ENCODE data around the gene CCDC91. TPM values are rescaled to one million over a fixed set of nuclear protein-coding genes. Genes with fewer than 3 reads are reported as not detected.

CCDC91 gene
- polyA plus RNA-seq, 3 donors = 9.4 to 21.0 (median 18.3) TPM

DNA sequence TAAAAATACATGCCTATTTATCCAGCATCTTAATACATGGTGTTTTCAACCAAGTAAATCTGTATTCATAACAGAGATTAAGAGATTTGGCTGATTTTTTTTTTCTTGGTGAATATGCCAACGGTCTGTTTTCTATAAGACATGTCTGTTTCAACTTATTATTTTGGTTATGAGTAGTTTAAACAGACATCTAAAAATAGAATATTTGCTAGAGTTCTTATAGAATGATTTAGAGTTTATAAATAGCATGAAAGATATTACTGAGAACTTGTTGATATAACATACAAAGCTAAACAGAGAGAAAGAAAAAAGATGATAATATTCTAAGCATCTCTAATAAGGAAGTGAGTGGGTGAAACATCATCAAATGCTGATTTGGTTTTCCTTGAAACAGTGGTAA lies 199.9 kb downstream of the CCDC91 start:
- WGBS, 3 donors = 57 to 82% (median 74%) methylated on average over 1 of the region's 1 CpG
- no peak overlapping the region for H3K27ac ChIP-seq (ENCODE audit: low read depth, low read length)

DNA sequence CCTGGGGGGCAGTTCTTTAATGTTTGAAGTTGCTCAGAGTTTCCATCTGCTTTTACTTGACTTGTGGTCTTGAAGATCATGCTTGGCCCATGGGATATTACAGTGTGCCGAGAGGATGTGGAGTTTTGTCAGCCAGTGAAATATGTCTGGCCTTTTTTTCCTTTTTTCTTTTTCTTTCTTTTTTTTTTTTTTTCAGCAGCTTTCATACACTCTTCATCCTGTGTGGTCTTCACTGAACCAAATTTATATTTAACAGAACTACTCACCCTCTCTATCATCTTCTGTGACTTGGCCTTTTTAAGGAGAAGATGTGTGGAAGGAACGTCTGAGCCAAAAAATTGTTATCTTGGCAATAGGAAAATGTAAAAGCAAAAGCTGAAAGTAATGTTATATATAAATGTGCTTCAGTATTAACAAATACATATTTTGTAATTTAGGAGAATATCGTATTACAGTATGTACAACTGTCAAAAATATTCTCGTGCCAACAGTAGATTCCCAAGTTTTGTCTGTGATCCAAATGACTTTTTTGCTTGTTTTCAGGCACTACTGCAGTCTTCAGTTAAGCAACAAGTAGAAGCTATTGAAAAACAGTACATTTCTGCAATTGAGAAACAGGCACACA lies 200.6 kb downstream of the CCDC91 start:
- no peak overlapping the region for H3K27ac ChIP-seq (ENCODE audit: low read depth, low read length)
- WGBS, 3 donors = 53 to 76% (median 60%) methylated on average over 4 of the region's 4 CpGs

DNA sequence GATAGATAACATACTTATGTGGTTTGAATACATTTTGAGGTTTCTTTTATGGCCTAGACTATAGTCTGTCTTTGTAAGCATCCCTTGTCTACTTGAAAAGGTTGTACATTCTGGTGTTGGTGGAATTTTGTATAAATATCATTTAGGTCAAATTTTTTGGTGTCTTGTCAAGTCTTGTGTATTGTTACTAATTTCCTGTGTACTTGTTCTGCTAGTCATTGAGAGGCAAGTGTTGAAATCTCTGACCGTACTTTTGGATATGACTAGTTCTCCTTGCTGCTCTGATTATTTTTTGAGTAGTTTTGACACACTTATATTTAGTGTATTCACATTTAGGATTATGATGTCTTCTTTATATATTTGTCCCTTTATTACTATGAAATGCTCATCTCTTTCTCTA lies 219.6 kb downstream of the CCDC91 start:
- no peak overlapping the region for H3K27ac ChIP-seq (ENCODE audit: low read depth, low read length)
- WGBS, 3 donors = 74 to 100% (median 75%) methylated on average over 1 of the region's 1 CpG

DNA sequence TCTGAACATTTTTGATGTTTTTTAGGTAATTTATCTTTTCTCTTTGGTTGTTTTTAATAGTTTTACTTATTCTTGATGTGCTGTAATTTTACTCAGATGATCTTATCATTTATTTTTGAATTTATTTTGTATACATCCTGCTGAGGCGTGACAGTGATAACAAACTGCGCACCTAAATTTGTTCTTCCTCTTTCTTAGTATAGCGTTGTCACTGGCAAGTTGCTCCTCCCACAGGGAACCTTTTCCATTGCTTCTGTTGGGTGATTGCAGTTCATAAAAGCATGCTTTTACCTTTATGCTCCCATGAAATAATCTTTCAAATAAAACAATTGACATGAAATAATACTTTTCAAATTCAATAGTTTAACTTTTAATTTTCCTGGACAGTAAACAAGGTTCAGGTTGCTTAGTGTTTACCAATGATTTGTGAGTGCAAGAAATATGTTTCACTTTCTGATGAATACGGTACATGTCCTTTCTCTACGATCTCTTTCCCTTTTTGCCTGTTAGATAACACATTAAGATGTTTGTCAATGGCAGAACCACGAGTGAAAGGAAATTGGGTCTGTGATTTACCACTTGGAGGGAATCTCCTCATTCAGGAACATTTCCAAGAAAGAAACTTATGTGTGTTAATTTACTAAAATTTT lies 223.3 kb downstream of the CCDC91 start:
- no peak overlapping the region for H3K27ac ChIP-seq (ENCODE audit: low read depth, low read length)
- 84 to 94% (median 86%) methylated on average over 6 of the region's 6 CpGs for WGBS, 3 donors

DNA sequence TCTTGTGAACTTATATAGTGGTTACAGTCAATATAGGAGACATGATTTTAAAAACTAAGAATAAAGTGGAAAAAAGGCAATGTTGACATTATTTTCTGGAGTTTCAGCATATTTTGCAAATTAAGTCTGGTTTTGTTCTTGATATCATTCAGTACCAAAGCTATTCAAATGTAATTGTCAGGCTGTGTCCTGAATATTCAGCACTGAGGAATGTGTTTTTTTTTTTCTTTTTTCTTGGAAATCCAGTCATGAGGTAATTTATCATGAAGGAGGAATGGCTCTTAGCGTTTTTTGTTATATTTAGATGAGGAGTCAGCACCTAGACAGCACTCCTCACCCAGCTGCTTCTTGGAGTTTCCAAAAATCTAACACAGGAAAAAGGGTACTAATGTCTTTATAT lies 225.5 kb downstream of the CCDC91 start:
- WGBS, 3 donors = 41 to 52% (median 42%) methylated on average over 1 of the region's 1 CpG
- H3K27ac ChIP-seq (ENCODE audit: low read depth, low read length) = no peak overlapping the region

DNA sequence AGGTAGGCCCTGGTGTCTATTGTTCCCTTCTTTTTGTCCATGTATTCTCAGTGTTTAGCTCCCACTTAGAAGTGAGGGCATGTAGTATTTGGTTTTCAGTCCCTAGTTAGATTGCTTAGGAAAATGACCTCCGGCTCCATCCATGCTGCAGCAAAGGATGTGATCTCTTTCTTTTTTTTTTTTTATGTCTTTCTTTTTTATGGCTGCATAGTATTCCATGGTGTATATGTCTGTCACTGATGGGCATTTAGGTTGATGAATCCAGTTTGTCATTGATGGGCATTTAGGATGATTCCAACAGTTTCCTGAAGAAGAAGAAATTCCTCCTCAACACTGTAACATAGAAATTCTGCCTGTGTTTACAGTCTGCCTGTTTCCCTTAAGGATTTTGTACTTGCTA lies 231.1 kb downstream of the CCDC91 start:
- no peak overlapping the region for H3K27ac ChIP-seq (ENCODE audit: low read depth, low read length)
- WGBS, 3 donors = 94 to 100% (median 100%) methylated on average over 1 of the region's 1 CpG

DNA sequence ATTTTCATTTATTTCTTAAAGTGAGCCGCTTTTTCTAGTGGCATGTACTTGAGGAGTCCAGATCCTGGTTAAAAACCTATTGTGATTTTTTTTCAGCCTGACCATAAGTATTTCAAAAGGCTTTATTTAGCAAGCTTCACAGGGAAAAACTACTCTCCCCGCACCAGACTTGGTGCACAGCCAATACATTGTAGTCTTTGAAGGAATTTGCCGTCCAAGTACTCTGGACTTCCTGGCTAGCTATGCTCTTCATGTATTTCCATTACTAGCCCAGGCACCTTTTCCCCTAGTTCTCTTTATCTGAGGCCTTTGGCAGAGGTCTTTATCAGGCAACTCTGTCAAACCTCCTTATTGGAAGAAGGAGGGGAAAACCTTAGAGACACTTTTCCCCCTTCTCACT lies 234.7 kb downstream of the CCDC91 start:
- WGBS, 3 donors = 46 to 58% (median 53%) methylated on average over 3 of the region's 3 CpGs
- H3K27ac ChIP-seq (ENCODE audit: low read depth, low read length) = no peak overlapping the region

DNA sequence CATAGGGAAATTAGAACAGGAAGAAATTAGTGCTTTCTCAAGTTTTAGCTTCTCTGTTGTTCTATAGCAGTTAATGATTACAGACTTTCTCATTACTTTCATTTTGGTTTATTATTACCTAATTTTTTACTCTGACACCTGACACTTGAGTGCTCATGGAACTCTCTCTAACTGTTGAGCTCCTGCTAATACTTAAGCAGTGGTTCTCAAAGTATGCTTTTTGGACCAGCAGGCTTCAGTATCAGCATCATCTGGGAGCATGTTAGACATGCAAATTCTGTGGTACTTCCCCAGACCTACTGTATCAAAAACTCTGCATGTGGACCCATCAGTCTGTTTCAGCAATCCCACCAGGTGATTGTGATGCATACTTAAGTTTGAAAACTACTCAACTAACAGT lies 235.3 kb downstream of the CCDC91 start:
- no peak overlapping the region for H3K27ac ChIP-seq (ENCODE audit: low read depth, low read length)

DNA sequence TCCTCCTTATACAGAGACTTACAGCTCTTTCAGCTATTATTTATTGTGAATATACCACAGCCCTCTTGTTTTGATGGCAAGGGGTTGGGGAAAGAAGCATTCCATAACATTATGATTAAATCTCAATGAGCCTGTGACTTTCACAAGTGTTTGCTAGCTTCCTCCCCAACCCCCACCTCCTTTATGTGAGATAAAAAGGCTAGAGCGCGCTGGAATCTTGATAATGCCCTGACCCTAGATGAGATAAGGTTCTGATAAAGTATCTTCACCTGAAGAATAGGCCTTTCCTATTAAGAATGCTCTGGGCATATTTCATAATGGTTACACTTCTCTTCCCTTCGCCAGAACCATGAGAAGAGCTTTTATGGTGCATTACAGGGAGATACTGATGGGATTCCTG lies 236.8 kb downstream of the CCDC91 start:
- no peak overlapping the region for H3K27ac ChIP-seq (ENCODE audit: low read depth, low read length)
- 91 to 96% (median 92%) methylated on average over 3 of the region's 3 CpGs for WGBS, 3 donors

DNA sequence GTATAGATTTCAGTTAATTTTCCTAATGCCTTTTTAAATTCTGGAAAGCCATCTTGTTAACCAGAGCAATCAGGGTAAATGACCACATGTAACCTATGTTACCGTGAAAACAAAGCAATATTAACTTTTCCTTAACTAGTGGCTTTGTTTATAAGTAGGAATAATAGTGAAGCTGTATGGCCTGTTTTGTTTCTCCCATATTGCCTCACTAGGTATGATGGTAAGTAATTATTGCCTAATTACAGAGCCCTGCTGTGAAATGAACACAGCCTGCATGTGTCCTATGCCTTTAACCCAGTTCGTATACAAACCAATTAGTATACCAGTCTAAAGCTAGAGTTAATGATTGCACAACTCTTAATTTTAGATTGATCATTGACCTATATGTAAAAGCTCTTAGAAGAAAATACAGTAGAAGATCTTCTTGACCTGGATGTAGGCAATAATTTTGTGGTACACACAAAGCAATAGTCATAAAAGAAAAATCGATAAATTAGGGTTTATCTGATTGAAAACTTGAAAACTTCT lies 249.9 kb downstream of the CCDC91 start:
- 78 to 97% (median 94%) methylated on average over 3 of the region's 3 CpGs for WGBS, 3 donors

DNA sequence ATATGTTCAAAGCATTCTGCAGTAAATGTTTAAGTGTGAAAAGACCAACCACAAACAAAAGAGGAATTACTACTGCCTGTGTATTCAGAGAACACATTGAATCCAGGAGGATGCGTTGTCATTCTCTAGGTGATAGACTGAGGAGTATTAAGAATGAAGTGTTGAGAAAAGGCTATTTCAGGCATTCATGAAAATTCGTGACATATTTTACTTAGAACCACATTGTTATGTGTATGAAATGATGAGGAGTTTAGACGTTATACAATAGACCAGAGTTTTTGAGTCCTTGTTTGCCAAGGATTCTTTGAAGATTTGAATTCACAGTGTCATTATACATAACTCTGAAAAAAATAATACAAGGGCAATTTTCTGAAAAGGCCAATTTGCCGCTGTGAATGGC lies 251.8 kb downstream of the CCDC91 start:
- 94 to 95% (median 95%) methylated on average over 4 of the region's 4 CpGs for WGBS, 3 donors
- H3K27ac ChIP-seq (ENCODE audit: low read depth, low read length) = no peak overlapping the region

More for the DNA sequence above, 249.9 kb downstream of the CCDC91 start:
- H3K27ac ChIP-seq (ENCODE audit: low read depth, low read length) = no peak overlapping the region

DNA sequence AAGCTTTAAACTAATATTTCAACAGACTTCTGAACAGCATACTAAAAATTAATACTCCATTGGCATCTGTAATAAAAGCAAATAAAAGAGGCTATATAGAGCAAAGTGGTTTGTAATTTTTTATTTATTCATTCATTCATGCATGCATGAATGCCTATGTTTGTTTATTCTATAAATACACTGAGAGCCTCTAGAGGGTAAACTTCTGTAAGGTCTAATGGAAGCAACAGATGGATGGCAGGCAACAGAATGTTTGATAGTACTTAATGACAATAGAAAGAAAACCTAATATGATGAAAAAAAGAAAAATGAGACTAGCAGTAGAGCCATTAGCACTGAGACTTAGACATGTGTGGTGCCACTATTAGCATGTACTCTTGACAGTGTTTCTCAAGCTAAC lies 253.1 kb downstream of the CCDC91 start:
- H3K27ac ChIP-seq (ENCODE audit: low read depth, low read length) = no peak overlapping the region

DNA sequence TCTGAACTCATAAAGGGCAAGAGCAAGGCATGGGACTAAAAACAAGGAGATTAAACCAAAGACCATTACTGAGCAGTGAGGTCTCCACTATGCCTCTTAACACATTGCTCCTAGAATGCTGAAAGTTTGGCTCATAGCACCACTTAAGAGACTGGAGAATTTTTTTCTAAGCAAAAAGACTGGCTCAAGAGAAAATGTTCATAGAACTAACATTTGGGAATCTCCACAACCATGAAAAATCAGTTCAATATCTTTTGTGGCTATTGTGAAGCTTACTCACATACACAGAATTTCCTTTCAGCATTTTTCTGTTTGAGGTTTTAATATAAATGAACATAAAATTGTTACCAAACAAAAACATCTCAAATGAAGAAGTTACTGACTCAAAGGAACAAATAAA lies 255.8 kb downstream of the CCDC91 start:
- no peak overlapping the region for H3K27ac ChIP-seq (ENCODE audit: low read depth, low read length)

DNA sequence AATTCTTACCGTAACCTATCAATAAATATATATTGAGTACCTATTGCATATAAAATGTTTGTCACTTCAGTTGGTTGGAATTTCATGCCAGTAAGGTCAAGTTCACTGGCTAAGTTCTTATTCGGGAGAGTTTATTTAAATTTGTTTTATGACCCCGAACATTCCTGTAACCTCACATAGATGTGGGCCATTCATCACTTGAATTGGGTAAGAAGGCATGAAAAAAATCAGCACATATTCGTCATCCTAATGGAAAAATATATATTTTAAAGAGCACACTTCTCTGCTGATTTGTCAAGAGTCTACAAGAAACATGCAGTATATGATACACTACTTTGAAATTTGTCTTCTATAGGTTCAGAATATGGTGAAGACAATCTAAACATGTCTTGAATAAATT lies 263.4 kb downstream of the CCDC91 start:
- WGBS, 3 donors = 88 to 94% (median 88%) methylated on average over 4 of the region's 4 CpGs
- H3K27ac ChIP-seq (ENCODE audit: low read depth, low read length) = no peak overlapping the region

DNA sequence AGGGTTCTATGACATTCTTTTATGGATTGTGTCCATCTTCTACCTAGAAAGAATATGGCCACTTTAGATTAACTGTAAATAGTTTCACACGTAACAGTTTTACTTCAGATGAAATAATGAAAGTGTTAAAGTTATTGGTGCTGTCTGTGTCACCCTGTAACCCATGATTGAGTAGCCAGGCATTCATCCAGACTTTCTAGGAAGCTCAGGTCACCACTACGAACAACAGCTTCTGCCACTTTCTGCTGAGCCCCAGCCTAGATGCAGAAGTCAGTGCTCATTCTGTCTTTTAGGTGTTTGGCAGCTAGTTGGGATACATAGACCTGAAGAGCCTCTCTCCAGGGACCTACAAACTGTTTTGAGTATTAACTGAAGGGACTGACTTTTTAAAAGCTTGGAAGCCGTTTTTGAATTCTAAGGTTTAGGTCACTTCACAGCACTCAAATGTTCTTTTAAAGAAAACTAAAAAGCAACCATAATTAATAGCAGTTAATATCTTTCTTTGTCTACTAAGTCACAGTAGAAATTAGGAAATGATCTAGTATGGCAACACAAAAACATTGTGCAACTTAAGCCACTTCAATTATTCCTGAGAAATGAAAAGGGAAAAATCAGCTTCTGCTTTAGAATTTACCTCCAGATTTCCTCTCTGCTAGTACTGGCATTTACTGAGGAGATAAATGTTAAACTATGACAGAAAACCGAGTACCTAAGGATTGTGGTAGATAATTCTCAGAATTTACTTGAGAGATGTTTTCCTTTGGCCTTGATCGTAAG lies 266.9 kb downstream of the CCDC91 start:
- H3K27ac ChIP-seq (ENCODE audit: low read depth, low read length) = no peak overlapping the region
- 63 to 71% (median 67%) methylated on average over 5 of the region's 5 CpGs for WGBS, 3 donors

DNA sequence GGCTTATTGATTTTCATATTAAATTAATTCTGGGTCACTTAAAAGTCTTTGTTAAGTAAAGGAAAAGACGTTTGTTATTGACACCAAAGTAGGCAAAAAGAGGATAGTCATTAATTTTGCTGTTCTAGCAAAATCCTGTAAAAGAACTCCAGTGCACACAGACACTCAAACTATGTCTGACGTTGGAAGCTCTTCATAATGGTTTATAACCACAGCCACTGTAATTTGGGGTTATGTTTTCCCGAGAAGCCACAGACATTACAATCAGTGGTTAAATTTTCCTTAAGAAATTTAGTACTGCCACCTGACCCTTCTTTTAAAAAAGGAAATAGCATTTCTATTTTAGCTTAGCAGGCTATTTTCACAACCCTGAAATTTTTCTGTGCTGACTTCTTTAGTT lies 267.5 kb downstream of the CCDC91 start:
- H3K27ac ChIP-seq (ENCODE audit: low read depth, low read length) = no peak overlapping the region
- 68 to 78% (median 72%) methylated on average over 3 of the region's 3 CpGs for WGBS, 3 donors

DNA sequence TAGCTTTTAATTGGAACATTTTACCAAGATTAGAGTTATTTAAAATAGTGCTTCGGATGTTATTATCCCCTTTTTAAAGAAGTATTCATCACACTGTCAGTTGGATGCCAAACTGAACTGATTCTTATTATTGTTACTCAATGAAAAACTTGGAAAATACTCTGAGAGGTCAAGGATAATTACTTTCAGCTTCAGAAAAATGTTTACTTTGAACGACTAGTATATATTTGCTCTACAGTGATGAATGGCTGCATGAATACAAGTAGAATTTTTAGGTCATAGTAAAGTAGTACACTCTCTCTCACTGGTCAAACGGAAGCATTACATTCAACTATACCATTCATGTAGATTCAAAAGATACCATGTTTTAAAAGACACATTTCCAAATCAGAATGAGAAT lies 269.2 kb downstream of the CCDC91 start:
- 65 to 83% (median 76%) methylated on average over 3 of the region's 3 CpGs for WGBS, 3 donors
- no peak overlapping the region for H3K27ac ChIP-seq (ENCODE audit: low read depth, low read length)

DNA sequence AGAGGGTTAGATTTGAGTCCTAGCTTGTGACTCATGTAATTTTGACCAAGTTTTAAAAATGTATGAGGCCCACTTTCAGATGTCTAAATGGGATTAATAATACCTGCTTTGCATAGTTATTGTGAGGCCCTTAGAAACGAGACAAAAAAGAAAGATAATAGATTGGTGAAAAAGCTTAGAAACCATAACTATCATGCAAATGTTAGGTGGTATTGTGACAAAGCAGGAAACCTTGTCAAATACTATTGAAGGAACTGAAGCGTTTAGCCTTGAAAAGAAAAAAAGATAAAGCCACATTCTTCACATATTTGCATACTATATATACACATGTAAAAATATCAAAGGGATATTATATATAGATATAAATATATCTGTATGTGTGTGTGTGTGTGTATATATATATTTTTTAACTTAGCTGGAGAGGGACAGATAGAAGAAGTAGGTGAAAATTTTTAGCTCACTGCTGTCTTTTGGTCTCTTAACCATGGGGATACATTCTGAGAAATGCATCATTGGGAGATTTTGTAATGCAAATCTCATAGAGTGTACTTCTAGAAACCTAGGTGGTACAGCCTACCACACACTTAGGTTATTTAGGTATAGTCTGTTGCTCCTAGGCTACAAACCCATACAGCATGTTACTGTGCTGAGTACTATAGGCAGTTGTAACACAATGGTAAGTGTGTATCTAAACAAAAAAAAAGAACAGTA lies 270.3 kb downstream of the CCDC91 start:
- H3K27ac ChIP-seq (ENCODE audit: low read depth, low read length) = no peak overlapping the region
- 81 to 91% (median 85%) methylated on average over 2 of the region's 2 CpGs for WGBS, 3 donors

DNA sequence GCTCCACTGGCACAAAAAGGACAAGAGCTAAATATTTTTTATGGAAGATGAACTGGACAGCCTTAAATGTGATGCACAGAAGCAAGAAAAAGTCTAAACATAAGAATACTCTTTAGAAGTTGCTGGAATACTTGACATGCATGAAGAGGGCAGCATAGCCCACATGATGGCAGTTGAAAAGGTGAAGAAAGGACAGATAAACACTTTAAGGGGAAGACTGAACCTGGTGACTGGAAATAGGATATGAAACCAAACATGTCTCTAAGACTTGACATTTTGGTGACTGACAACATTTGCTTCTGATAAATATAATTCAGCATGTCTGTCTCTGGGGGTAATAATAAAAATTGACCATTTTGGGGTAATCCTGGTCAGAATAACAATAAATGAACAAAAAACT lies 273.1 kb downstream of the CCDC91 start:
- H3K27ac ChIP-seq (ENCODE audit: low read depth, low read length) = no peak overlapping the region
